ENCODE data around the gene PDE5A.
"Not testable (repeated sequence)": the region's sequence is repeated elsewhere in the genome, so short reads cannot be mapped to it uniquely, and the experiment has no call there.

Gene PDE5A

GRCh38 chr4:119455734-119456133 lies 172.9 kb downstream of the PDE5A start:
- DNase-seq, result not testable (repeated sequence)

- peak; percentile 2 for DNase-seq
These were observed 173.9 kb downstream of the PDE5A start for GRCh38 chr4:119454491-119455270.

GRCh38 chr4:119454151-119454490 lies 174.5 kb downstream of the PDE5A start:
- not testable (repeated sequence) for DNase-seq

- not testable (repeated sequence) for DNase-seq
These were observed 175.3 kb downstream of the PDE5A start for GRCh38 chr4:119453286-119453685.

GRCh38 chr4:119449851-119450250 lies 178.8 kb downstream of the PDE5A start:
- not testable (repeated sequence) for DNase-seq
